Measurements from ENCODE around the gene FASTKD2.

FASTKD2 gene

GRCh38 chr2:206814498-206814897, 49.1 kb downstream of the FASTKD2 start:
- no peak for TF ChIP-seq CTCF (IDR thresholded peaks at IDR 0.05; ENCODE audit: low read depth, low read length, missing control alignments)
- no peak overlapping the region for H3K4me3 ChIP-seq (replicated peaks; ENCODE audit: low read depth, low read length)
- DNase-seq (ENCODE audit: extremely low read depth, low read depth) = no peak

GRCh38 chr2:206820807-206821206, 55.4 kb downstream of the FASTKD2 start:
- no peak for DNase-seq (ENCODE audit: extremely low read depth, low read depth)
- no peak overlapping the region for H3K4me3 ChIP-seq (replicated peaks; ENCODE audit: low read depth, low read length)

GRCh38 chr2:206823178-206823577, 57.8 kb downstream of the FASTKD2 start:
- H3K4me3 ChIP-seq (replicated peaks; ENCODE audit: low read depth, low read length) = no peak overlapping the region
- TF ChIP-seq CTCF (IDR thresholded peaks at IDR 0.05; ENCODE audit: low read depth, low read length, missing control alignments) = no peak
- DNase-seq (ENCODE audit: extremely low read depth, low read depth) = no peak

More at GRCh38 chr2:206820807-206821206, 55.4 kb downstream of the FASTKD2 start:
- no peak for TF ChIP-seq CTCF (IDR thresholded peaks at IDR 0.05; ENCODE audit: low read depth, low read length, missing control alignments)

- DNase-seq (ENCODE audit: extremely low read depth, low read depth) = no peak
- TF ChIP-seq CTCF (IDR thresholded peaks at IDR 0.05; ENCODE audit: low read depth, low read length, missing control alignments) = no peak
These were observed 58.7 kb downstream of the FASTKD2 start for GRCh38 chr2:206824087-206824618.

GRCh38 chr2:206824993-206825392, 59.6 kb downstream of the FASTKD2 start:
- no peak for DNase-seq (ENCODE audit: extremely low read depth, low read depth)
- no peak for TF ChIP-seq CTCF (IDR thresholded peaks at IDR 0.05; ENCODE audit: low read depth, low read length, missing control alignments)
- H3K4me3 ChIP-seq (replicated peaks; ENCODE audit: low read depth, low read length) = no peak overlapping the region

More at GRCh38 chr2:206824087-206824618, 58.7 kb downstream of the FASTKD2 start:
- no peak overlapping the region for H3K4me3 ChIP-seq (replicated peaks; ENCODE audit: low read depth, low read length)

- H3K4me3 ChIP-seq (replicated peaks; ENCODE audit: low read depth, low read length) = no peak overlapping the region
- no peak for DNase-seq (ENCODE audit: extremely low read depth, low read depth)
- TF ChIP-seq CTCF (IDR thresholded peaks at IDR 0.05; ENCODE audit: low read depth, low read length, missing control alignments) = no peak
These were observed 66.1 kb downstream of the FASTKD2 start for GRCh38 chr2:206831442-206831995.

- no peak for DNase-seq (ENCODE audit: extremely low read depth, low read depth)
- H3K4me3 ChIP-seq (replicated peaks; ENCODE audit: low read depth, low read length) = no peak overlapping the region
- no peak for TF ChIP-seq CTCF (IDR thresholded peaks at IDR 0.05; ENCODE audit: low read depth, low read length, missing control alignments)
These were observed 67.5 kb downstream of the FASTKD2 start for GRCh38 chr2:206832873-206833272.
